Parathyroid adenoma (tissue), 2 donors: ENCODE data around the gene SLC25A47.
A peak's percentile ranks its signal among the peaks of the same experiment; 100 is the strongest.
"Not testable (repeated sequence)": the region's sequence is repeated elsewhere in the genome, so short reads cannot be mapped to it uniquely, and the experiment has no call there.

ENCODE experiments used
- H2AFZ ChIP-seq: fragments of 300-600 bp; sonication (generic); one replicate; pipeline ENCODE4 v1.7.0; 2017; ENCODE audit warnings: antibody characterized with exemption, mild to moderate bottlenecking
- H3K27ac ChIP-seq: fragments of 300-600 bp; sonication (generic); one replicate; pipeline ENCODE4 v1.7.0; 2017
- H3K27me3 ChIP-seq: fragments of 300-600 bp; sonication (generic); one replicate; pipeline ENCODE4 v1.7.0; 2017; ENCODE audit warnings: low read length; ENCODE audit not compliant: control insufficient read depth, insufficient read depth
- H3K36me3 ChIP-seq: fragments of 300-600 bp; sonication (generic); one replicate; pipeline ENCODE4 v1.7.0; 2017; ENCODE audit warnings: low read length; ENCODE audit not compliant: control insufficient read depth, insufficient read depth
- H3K4me1 ChIP-seq: fragments of 300-600 bp; sonication (generic); one replicate; pipeline ENCODE4 v1.7.0; 2017; ENCODE audit warnings: control low read depth
- H3K4me2 ChIP-seq: fragments of 300-600 bp; sonication (generic); one replicate; pipeline ENCODE4 v1.7.0; 2017; ENCODE audit warnings: low read length
- H3K4me3 ChIP-seq: fragments of 300-600 bp; sonication (generic); one replicate; pipeline ENCODE4 v1.7.0; 2017; ENCODE audit warnings: low read depth, low read length
- H3K79me2 ChIP-seq: fragments of 300-600 bp; sonication (generic); one replicate; pipeline ENCODE4 v1.7.0; 2017; ENCODE audit warnings: control low read depth
- H3K9ac ChIP-seq: fragments of 300-600 bp; sonication (generic); one replicate; pipeline ENCODE4 v1.7.0; 2017; ENCODE audit warnings: mild to moderate bottlenecking
- H3K9me3 ChIP-seq: fragments of 300-600 bp; sonication (generic); one replicate; pipeline ENCODE4 v1.7.0; 2017; ENCODE audit warnings: low read length; ENCODE audit not compliant: control insufficient read depth
- TF ChIP-seq, protein P1 (sequence below): fragments of 300-600 bp; sonication (generic); IDR thresholded peaks from one replicate; pipeline ENCODE4 v1.7.0; 2017; ENCODE audit warnings: antibody characterized with exemption, mild to moderate bottlenecking
- donor health status: primary hyperparathyroidism.

SLC25A47 gene

DNA sequence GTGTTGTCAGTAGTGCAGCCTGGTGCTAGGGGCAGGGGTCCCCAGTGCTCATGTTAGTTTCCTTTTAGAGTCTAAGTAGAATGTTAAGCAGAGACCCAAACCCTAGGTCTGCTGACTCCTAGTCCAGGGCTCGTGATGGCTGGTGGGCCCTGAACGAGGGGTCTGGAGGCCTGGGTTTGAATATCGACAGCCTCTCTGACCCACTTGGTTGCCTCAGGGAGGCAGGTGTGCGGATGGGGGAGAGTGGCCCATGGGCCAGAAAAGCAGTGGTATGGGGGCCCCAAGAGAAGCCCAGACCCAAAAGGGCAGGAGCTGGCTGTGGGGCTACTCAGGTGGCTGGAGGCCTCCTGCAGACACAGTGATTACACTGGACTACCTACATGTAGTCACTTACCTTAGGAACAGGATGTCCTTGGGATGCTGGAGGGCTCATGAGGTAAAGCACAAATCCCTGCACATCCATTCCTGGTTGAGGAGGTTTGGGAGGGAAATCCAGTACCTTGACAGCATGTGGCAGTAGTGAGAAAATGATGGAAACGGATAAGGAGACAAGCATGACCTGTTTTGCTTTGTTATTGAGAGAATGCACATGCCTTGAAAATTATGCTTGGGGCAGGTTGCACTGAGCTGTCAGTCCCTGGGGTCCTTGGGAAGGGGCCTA lies 15.2 kb upstream of the SLC25A47 start:
- H3K27ac ChIP-seq = peak overlapping the region; percentile 42

DNA sequence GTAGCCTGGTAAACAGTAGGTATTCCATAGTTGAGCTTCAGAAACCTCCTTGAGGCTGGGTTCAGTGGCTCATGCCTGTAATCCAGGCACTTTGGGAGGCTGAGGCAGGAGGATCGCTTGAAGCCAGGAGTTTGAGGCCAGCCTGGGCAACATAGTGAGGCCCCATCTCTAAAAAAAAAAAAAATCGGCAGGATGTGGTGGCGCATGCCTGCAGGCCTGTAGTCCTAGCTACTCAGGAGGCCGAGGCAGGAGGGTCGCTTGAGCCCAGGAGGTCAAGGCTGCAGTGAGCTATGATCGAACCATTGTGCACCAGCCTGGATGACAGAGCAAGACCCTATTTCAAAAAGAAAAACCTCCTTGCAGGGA lies 14.7 kb upstream of the SLC25A47 start:
- H2AFZ ChIP-seq, H3K27ac ChIP-seq: not testable (repeated sequence)

More for the DNA sequence above, 15.2 kb upstream of the SLC25A47 start:
- H3K4me2 ChIP-seq = peak overlapping the region; percentile 74
- peaks cover 5% of the 10 kb centered on the region for H3K4me1 ChIP-seq
- no peaks in the 10 kb centered on the region for H3K36me3 ChIP-seq
- TF ChIP-seq, protein P1, sequence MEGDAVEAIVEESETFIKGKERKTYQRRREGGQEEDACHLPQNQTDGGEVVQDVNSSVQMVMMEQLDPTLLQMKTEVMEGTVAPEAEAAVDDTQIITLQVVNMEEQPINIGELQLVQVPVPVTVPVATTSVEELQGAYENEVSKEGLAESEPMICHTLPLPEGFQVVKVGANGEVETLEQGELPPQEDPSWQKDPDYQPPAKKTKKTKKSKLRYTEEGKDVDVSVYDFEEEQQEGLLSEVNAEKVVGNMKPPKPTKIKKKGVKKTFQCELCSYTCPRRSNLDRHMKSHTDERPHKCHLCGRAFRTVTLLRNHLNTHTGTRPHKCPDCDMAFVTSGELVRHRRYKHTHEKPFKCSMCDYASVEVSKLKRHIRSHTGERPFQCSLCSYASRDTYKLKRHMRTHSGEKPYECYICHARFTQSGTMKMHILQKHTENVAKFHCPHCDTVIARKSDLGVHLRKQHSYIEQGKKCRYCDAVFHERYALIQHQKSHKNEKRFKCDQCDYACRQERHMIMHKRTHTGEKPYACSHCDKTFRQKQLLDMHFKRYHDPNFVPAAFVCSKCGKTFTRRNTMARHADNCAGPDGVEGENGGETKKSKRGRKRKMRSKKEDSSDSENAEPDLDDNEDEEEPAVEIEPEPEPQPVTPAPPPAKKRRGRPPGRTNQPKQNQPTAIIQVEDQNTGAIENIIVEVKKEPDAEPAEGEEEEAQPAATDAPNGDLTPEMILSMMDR = no peak
- H3K9ac ChIP-seq = no peak overlapping the region
- no peaks in the 10 kb centered on the region for H3K79me2 ChIP-seq
- H2AFZ ChIP-seq = no peak overlapping the region
- no peak overlapping the region for H3K4me3 ChIP-seq
- H3K27me3 ChIP-seq = no peaks in the 10 kb centered on the region
- no peaks in the 10 kb centered on the region for H3K9me3 ChIP-seq

DNA sequence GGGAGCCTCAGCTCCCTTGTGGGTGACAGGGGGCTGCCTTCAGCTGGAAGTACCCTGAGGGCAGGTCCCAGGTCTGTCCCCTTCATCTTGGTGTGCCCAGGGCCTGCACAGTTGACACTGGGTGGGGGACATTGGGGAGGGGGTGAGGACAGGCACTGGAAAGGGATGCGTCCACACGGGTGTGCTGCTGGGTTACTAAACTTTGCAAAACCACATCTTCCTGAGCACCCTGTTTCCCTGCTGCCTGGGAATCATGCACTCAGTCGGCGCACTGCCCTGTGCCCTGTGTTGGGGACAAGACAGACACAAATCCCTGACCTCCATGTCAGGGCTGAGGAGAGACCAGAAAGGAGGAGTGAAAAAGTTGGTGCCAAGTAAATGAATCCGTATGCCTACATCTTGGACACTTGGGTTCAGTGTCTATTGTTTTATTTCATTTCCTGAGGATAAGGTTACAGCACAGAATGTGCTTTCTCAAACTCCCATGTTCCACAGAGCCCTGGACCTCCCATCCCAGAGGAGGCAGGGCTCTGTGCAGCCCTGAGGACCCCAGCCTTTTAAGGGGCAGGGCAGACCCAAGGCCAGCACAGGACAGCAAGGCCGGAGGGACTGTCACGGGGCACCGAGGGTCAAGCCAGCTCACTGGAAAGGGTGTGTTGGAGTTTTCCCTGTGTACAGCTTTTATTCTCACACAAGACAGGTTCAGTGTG lies 14.0 kb upstream of the SLC25A47 start:
- no peaks in the 10 kb centered on the region for H3K9me3 ChIP-seq
- H3K27ac ChIP-seq = no peak overlapping the region
- H3K9ac ChIP-seq = no peak overlapping the region
- no peaks in the 10 kb centered on the region for H3K79me2 ChIP-seq
- no peaks in the 10 kb centered on the region for H3K36me3 ChIP-seq
- H3K4me2 ChIP-seq = no peak overlapping the region
- no peak overlapping the region for H2AFZ ChIP-seq
- no peak overlapping the region for H3K4me3 ChIP-seq
- TF ChIP-seq, protein P1 = no peak
- H3K27me3 ChIP-seq = no peaks in the 10 kb centered on the region
- peaks cover 5% of the 10 kb centered on the region for H3K4me1 ChIP-seq

More for the DNA sequence above, 14.7 kb upstream of the SLC25A47 start:
- not testable (repeated sequence) for H3K36me3 ChIP-seq, H3K4me2 ChIP-seq, H3K9ac ChIP-seq, H3K9me3 ChIP-seq, H3K27me3 ChIP-seq, H3K4me1 ChIP-seq, H3K4me3 ChIP-seq, H3K79me2 ChIP-seq

DNA sequence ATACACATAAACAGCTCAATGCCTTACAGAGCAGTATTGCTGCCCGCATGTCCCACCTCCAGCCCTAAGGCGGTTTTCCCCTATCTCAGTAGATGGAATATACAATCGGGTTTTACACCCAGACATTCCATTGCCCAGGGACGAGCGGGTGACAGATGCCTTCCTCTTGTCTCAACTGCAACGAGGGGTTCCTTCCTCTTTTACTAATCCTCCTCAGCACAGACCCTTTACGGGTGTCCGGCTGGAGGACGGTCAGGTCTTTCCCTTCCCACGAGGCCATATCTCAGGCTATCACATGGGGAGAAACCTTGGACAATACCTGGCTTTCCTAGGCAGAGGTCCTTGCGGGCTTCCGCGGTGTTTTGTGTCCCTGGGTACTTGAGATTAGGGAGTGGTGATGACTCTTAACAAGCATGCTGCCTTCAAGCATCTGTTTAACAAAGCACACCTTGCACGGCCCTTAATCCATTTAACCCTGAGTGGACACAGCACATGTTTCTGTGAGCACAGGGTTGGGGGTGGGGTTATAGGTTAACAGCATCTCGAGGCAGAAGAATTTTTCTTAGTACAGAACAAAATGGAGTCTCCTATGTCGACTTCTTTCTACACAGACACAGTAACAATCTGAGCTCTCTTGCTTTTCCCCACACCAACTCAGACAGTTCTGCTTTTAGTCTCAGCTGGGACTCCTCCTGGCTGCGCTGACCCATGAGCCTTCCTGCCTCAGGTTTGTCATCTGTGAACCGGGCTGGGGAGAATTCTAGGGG lies 10.8 kb upstream of the SLC25A47 start:
- not testable (repeated sequence) for H3K27me3 ChIP-seq, H3K79me2 ChIP-seq, H3K36me3 ChIP-seq, H3K4me1 ChIP-seq, H3K4me3 ChIP-seq, H2AFZ ChIP-seq, H3K9ac ChIP-seq, H3K4me2 ChIP-seq, H3K27ac ChIP-seq, H3K9me3 ChIP-seq

DNA sequence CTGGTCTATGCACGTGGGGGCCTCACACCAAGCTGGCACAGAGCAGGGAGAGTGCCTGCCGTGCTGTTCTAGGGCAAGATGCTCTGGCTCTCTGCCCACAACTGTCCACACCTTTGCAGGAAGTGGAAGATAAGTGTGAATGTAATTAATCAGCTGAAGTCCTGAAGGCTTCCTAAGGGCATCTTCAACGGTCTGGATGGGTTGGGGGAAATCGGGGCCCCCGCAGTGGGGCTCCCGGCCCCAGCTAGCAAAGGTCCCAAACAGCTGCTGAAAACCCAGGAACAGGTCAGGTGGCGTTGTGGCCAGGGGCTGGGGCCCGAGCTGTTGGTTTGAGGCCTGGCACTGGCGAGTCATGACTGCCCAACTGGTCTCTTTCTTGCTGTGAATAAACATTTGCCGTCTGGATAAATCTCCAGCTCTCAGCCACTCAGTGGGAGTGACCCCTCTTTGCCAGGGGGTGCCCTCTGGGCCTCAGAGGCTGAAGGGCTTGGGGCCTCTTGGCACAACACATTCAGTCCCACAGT lies 10.2 kb upstream of the SLC25A47 start:
- Histone ChIP-seq H3K27me3 (no peaks in the 10 kb centered on the region), H3K4me1 (peaks cover 4% of the 10 kb centered on the region), H3K27ac (no peak overlapping the region), H2AFZ (no peak overlapping the region), H3K9me3 (no peaks in the 10 kb centered on the region), H3K36me3 (no peaks in the 10 kb centered on the region), H3K4me3 (no peak overlapping the region), H3K79me2 (no peaks in the 10 kb centered on the region), H3K9ac (no peak overlapping the region), H3K4me2 (no peak overlapping the region)
- TF ChIP-seq, protein P1 = no peak
